Renal pelvis (tissue), 4 donors: ENCODE measurements around the gene MAN2A2. TPM values are rescaled to one million over a fixed set of nuclear protein-coding genes. Genes with fewer than 3 reads are reported as not detected.
"Not testable (repeated sequence)": the region's sequence is repeated elsewhere in the genome, so short reads cannot be mapped to it uniquely, and the experiment has no call there.

Experiments
- DNase-seq: peaks from one replicate; pipeline ENCODE4 v3.0.0-alpha.2; 2013
- polyA plus RNA-seq, 3 donors: library from polyadenylated mRNA; unstranded; fragments of 120-200 nt; gene quantifications; one replicate each; pipeline ENCODE4 v1.2.1, GENCODE V29; 2013; ENCODE audit not compliant: insufficient read length in 3 of 3

The MAN2A2 gene
- polyA plus RNA-seq, 3 donors = 46.5 to 66.1 (median 60.6) TPM

DNA sequence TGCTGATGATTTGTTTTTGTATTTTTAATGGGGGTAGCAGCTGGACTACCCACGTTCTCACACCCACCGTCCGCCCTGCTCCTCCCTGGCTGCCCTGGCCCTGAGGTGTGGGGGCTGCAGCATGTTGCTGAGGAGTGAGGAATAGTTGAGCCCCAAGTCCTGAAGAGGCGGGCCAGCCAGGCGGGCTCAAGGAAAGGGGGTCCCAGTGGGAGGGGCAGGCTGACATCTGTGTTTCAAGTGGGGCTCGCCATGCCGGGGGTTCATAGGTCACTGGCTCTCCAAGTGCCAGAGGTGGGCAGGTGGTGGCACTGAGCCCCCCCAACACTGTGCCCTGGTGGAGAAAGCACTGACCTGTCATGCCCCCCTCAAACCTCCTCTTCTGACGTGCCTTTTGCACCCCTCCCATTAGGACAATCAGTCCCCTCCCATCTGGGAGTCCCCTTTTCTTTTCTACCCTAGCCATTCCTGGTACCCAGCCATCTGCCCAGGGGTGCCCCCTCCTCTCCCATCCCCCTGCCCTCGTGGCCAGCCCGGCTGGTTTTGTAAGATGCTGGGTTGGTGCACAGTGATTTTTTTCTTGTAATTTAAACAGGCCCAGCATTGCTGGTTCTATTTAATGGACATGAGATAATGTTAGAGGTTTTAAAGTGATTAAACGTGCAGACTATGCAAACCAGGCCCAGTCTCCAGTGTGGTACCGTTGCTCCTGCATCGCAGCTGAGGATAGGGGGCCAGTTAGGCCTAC, 20.1 kb upstream of the MAN2A2 start:
- no peak for DNase-seq

DNA sequence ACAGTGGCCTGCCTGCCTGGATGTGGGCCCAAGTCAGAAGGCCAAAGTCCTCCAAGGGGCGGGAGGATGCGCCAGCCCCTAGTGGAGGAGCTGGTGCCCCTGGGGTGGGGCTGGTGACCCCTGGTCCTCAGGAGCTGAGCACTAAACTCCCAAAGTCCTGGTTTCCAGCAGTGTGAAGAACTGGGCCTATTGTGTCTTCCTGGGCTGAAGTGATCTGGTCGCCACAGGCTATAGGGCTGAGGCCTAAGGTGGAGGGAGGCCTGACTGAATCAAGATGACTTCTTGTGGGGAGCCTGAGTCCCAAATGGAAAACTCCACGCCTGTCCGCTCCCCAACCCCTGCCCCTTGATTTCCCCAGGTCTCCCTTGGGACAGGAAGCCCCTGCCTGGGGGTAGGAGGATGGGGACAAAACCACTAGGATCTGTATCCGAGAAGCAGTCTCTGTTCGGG, 19.6 kb upstream of the MAN2A2 start:
- no peak for DNase-seq

DNA sequence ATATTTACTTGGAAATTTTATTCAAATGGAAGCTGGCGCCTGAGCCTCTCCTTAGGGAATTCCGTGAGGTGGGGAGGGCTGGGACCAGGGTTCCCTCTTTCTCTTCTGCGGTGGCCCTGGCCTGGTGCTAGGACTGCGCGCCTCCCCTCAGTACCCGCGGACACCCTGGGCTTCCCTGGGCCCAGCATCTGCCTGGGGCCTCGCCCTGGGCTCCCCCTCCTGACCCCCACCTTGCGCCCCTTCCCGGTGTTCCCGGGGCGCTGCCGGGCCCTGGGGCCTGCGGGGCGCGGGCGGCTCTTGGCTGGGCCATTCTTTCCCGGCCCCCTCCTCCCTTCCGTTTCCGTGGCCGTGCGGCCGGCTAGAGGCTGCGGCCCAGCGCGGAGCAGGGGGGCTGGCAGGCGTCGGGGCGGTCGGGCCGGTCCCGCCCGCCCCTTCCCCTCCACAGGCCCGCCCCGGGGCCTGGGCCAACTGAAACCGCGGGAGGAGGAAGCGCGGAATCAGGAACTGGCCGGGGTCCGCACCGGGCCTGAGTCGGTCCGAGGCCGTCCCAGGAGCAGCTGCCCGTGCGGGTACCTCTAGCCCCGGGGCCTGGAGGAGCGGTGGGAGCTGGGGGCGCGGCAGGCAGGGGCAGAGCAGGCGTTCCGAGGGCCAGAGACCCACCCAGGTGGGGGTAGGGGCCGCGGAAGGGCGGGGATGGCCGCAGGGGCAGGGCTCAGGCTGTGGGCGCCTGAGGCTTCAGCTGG, 19.0 kb upstream of the MAN2A2 start, which contains the start of gene FES:
Gene FES, plus strand, starts transcription at position 529 of the 743 bp plus-strand sequence. CDS start 542 bp downstream, outside the sequence.
- peak; percentile 70 for DNase-seq

DNA sequence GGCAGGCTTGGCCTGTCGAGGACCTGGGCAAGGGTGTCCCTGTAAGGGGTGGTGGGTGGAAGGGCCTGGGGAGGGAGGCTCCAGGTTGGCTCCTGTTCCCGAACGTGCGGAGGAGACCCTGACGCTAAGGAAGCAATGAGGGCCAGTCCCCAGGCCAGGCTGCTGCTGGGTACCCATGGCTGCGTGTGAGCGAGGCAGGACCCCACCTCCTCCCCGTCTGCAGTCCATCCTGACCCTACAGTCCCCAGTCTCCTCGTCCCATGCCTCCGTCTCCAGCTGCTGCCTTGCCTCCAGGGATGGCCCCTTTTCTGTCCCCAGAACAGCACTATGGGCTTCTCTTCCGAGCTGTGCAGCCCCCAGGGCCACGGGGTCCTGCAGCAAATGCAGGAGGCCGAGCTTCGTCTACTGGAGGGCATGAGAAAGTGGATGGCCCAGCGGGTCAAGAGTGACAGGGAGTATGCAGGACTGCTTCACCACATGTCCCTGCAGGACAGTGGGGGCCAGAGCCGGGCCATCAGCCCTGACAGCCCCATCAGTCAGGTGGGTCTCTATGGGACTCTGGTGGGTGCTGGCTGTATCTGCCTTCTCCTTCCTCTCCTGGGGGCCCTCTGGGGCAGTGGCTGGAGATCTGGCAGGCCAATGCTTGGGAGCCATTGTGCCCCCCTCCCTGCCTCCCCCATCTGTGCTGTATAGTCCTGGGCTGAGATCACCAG, 18.2 kb upstream of the MAN2A2 start:
- DNase-seq = no peak

DNA sequence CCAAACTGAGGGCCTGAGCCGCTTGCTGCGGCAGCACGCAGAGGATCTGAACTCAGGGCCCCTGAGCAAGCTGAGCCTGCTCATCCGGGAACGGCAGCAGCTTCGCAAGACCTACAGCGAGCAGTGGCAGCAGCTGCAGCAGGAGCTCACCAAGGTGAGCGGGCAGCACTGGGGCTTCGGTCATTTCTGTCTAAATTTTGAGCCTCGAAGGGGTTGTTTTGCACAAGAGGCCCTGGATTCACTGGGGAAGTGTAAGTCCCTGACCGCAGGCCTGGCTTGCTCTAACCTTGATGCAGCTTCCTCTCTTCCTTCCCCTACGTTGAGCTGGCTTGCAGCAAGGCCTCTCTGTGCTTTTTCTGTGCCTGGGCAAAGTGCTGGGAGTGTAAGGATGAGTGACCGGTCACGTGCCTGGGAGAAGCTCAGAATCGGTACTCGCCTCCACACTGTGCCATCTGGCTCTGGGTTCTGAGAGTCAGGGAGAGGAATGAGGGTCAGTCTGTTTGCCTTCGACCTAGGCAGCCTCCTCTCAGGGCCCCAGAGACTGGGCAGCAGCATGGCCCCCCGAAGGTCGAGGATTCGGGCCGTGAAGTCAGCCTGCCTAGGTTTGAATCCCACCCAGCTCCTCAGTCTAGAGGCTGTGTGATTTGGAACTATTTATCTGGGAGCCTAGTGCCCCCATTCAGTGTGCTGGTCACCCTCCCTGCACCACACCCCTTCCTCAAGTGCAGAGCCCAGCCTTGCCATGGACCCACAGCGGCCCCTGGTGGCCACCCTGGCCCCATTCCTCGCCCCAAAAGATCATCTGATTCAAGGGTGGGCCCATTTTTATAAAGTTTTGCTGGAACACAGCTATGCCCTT, 17.4 kb upstream of the MAN2A2 start:
- DNase-seq = peak; percentile 56

DNA sequence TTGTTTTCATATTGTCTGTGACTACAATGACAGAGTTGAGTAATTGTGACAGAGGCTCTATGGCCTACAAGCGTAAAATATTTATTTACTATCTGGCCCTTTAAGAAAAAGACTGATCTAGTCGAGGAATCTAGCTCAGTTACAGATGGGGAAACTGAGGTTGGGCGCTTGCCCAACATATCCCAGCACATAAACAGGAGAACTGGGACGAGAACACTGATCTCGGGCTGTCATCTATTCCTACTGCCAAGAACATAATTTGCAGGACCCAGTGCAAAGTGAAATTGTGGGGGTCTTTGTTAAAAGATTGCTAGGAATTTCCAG, 16.8 kb upstream of the MAN2A2 start:
- DNase-seq = no peak

DNA sequence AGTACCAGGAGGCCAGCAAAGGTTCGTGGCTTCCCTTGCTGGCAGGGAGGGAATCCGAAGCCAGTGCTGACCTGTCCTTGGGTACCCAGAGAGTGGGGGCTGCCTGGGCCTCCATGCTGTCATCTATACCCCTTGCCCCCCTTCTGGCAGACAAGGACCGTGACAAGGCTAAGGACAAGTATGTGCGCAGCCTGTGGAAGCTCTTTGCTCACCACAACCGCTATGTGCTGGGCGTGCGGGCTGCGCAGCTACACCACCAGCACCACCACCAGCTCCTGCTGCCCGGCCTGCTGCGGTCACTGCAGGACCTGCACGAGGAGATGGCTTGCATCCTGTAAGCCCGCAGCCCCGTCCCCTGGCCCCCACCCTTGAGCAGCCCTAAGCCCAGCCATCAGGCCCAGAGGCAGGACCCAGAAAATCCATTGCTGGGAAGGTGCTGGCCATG, 16.0 kb upstream of the MAN2A2 start:
- DNase-seq = no peak

DNA sequence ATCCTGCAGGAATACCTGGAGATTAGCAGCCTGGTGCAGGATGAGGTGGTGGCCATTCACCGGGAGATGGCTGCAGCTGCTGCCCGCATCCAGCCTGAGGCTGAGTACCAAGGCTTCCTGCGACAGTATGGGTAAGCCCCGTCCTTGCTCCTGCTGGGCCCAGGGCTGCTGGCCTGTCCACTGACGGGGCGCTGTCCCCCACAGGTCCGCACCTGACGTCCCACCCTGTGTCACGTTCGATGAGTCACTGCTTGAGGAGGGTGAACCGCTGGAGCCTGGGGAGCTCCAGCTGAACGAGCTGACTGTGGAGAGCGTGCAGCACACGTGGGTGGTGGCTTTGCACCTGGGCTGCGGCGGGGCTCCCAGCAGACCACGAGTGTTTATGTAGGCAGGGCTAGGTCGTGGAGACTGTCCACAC, 13.8 kb upstream of the MAN2A2 start:
- no peak for DNase-seq

DNA sequence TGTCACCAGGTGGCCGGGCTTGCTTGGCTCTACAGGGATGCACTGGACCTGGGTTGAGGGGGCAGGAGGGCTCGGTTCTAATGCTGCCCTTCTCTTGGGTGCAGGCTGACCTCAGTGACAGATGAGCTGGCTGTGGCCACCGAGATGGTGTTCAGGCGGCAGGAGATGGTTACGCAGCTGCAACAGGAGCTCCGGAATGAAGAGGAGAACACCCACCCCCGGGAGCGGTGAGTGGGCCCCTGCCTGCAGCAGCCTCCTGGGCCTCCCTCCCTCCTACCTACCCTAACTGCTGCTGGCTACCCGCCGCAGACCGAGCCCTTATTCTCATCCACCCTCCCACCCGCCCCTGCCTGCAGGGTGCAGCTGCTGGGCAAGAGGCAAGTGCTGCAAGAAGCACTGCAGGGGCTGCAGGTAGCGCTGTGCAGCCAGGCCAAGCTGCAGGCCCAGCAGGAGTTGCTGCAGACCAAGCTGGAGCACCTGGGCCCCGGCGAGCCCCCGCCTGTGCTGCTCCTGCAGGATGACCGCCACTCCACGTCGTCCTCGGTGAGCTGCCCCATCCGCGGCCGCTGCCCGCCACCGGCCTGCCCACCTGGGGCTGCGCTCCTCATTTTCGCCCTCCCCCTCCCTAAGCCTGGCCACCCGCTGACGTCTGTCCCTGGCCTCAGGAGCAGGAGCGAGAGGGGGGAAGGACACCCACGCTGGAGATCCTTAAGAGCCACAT, 13.2 kb upstream of the MAN2A2 start:
- DNase-seq = no peak

DNA sequence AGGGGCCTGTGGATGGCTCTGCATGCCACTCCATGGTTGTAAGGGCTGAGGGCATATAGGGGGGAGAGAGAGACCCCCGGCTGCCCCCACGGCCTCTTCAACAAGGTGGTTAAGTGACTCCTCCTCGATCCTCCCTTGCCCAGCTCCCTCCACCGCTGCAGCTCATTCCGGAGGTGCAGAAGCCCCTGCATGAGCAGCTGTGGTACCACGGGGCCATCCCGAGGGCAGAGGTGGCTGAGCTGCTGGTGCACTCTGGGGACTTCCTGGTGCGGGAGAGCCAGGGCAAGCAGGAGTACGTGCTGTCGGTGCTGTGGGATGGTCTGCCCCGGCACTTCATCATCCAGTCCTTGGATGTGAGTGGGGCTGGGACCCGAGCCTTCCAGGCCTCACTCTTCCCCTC, 12.3 kb upstream of the MAN2A2 start:
- DNase-seq = no peak

DNA sequence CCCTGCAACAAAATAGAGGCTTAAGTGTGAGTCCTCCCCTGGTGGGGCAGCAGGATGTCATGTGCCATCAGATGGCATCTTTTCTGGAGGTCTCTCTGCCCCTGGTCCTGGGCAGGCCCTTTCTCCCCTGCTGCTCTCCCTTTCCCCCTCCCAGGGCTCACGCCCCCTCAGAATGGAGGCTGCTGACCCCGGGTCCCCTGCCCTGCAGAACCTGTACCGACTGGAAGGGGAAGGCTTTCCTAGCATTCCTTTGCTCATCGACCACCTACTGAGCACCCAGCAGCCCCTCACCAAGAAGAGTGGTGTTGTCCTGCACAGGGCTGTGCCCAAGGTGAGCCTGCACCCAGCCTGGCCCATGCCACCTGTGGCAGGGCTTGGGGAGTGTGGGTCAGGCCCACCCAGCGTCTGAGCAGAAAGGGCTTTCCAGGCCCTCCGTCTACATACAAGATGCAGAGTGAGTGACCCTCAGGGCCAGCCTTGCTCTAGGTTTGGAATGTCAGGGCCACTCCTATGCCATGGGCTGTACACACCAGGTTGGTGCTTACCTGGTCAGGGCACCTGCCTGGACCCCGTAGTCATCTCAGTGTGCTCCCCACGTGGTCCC, 11.7 kb upstream of the MAN2A2 start:
- DNase-seq = no peak

DNA sequence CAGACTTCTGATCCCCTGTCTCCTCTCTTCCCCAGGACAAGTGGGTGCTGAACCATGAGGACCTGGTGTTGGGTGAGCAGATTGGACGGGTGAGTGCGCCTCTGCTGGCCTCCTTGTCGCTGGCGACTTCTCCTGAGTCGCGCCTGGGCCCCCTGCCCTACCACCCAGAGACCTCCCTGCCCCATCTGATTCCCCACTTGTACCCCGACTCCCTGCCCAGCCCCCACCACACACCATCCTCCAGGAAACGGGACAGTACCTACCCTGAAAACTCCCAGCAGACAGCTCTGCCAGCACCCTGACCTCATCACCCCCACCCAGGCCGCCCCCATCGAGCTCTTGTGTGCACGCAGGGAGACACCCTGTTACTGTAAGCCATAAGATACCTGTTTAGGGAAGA, 11.1 kb upstream of the MAN2A2 start:
- no peak for DNase-seq

DNA sequence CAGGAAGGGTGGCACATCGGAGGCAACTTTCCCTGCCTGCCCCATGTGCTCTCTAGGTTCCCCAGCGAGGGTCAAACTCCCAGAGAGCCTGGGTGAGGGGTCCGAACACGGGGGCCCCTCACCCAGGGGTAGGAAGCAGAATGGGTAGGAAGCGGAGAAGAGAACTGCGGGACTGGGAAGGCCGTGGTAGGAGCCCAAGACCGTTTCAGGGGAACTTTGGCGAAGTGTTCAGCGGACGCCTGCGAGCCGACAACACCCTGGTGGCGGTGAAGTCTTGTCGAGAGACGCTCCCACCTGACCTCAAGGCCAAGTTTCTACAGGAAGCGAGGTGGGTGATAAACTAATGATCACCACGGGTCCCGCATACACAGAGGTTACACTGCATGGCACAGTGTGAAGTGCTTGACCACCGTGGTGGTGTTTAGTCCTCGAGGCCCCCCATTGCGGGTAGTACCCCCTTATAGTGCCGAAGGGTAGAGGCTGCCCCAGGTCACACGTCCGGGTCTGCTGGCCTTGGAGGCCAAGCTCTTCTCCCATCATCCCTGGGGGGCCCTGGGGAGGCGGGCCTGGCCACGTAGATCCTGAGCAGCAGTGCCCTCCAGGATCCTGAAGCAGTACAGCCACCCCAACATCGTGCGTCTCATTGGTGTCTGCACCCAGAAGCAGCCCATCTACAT, 10.5 kb upstream of the MAN2A2 start:
- DNase-seq = no peak

DNA sequence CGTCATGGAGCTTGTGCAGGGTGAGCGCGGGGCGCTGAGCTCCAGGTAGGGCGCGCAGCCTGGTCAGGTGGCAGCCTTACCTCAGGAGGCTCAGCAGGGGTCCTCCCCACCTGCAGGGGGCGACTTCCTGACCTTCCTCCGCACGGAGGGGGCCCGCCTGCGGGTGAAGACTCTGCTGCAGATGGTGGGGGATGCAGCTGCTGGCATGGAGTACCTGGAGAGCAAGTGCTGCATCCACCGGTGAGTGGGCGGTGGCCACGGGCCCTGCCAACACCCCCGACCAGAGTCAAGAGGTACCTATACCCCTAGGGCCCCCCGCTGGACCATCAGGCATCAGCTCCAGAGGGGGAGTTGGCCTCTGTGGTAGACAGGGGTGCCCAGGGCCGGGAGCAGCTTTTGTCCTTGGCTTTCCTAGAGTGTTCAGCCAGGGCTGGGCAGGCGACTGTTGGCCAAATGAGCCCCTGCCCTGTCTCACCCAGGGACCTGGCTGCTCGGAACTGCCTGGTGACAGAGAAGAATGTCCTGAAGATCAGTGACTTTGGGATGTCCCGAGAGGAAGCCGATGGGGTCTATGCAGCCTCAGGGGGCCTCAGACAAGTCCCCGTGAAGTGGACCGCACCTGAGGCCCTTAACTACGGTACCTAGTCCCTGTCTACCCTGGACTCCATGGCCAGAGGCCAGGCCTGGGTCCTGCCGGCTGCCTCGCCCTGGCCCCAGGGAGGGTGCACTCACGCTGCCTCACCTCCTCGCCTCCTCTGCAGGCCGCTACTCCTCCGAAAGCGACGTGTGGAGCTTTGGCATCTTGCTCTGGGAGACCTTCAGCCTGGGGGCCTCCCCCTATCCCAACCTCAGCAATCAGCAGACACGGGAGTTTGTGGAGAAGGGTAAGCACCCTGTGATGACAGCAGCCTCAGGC, 9.7 kb upstream of the MAN2A2 start:
- no peak for DNase-seq

DNA sequence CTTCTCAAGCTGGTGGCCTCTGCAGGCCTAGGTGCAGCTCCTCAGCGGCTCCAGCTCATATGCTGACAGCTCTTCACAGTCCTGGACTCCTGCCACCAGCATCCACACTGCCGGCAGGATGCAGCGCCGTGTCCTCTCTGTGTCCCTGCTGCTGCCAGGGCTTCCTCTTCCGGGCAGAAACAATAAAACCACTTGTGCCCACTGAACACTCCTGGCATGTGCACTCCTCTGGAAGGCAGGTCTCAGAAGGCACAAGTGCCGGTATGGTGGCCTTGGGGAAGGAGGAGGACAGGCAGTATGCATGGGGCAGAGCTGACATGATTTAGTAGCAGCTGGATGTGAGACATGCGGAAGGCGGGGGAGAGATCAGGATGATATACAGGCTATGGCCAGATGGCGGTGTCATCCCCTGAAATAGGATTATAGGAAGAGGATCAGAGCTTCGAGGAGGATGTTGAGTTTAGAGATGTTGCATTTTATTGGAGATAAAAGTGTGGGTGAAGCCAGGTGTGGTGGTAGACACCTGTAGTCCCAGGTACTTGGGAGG, 7.5 kb upstream of the MAN2A2 start:
- peak; percentile 54 for DNase-seq

DNA sequence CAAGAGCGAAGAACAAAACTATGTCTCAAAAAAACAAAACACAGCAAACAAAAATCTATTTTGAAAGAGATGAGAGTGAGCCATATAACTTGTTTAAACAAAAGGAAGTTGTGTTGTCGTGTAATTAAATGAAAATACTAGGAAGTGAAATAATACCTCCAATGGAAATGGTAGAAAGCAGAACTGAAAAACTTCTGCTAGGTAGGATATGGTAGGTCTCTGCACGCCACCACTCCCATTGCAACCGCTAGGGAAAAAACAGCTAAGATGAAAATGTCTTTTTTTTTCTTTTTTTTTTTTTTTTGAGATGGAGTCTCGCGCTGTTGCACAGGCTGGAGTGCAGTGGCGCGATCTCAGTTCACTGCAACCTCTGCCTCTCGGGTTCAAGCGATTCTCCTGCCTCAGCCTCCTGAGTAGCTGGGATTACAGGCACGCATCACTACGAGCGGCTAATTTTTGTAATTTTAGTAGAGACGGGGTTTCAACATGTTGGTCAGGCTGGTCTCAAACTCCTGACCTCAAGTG, 5.9 kb upstream of the MAN2A2 start:
- not testable (repeated sequence) for DNase-seq

DNA sequence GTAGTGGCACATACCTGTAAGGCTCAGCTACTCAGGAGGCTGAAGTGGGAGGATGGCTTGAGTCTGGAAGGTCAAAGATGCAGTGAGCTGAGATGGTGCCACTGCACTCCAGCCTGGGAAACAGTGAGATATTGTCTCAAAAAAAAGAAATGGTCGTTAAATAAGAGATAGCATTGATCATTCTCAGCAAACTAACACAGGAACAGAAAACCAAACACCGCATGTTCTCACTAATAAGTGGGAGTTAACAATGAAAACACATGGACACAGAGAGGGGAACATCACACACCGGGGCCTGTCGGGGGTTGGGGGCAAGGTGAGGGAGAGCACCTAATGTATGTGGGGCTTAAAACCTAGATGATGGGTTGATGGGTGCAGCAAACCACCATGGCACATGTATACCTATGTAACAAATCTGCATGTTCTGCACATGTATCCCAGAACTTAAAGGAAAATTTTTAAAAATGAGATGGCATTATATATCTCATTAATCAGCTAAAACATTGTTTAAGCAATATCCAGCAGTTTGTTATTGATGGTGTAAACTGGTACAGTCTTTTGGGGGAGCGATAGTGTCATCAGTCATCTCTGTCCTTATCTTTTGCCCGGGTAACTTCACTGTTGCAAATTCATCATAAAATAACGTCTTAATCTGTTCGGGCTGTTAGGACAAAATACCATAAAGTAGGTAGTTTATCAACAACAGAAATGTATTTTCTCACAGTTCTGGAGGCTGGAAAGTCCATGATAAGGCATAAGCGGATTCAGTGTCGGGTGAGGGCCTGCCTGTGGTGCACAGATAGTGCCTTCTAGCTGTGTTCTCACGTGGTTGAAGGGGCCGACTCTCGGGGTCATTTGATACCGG, 1.7 kb upstream of the MAN2A2 start:
- DNase-seq = no peak
